ENCODE data around the gene KRT3. TPM values are rescaled to one million over a fixed set of nuclear protein-coding genes. Genes with fewer than 3 reads are reported as not detected.
"Not testable (repeated sequence)": the region's sequence is repeated elsewhere in the genome, so short reads cannot be mapped to it uniquely, and the experiment has no call there.

KRT3 gene
- total RNA-seq, 1 experiment from 2014 or later, result not detected

DNA sequence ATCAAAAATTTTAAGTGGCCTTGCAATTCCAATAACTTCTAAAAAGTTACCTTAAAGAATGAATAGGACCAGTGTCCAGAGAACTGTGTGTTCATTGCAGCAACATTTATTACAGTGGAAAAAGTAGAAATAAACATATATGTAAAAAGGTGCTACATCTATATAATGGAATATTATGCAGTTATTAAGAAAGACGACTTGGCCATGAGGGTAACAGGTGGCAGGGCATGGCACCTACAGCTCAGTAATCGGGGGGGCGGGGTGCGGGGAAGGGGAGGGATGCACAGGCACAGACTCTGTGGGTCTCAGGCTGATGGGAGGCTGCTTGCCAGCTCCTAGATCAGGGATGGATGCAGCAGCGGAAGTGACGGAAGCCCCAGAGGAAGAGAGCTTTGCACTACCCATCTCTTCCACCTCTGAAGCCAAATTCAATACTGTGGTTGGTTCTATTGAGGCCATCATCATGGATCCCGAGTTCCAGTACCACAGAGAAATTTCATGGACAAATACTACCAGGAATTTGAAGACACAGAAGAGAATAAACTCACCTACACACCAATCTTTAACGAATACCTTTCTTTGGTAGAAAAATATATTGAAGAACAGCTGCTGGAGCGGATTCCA lies 32.8 kb downstream of the KRT3 start:
- Mint-ChIP-seq H3K4me1 (no peaks in the 10 kb centered on the region), H3K27ac (no peak overlapping the region), H3K27me3 (ENCODE audit: low read depth) (peaks cover 18% of the 10 kb centered on the region), H3K4me3 (no peak overlapping the region), H3K36me3 (peaks cover 18% of the 10 kb centered on the region), H3K9me3 (no peaks in the 10 kb centered on the region; the same call in none of the 2 replicates)
- ChIA-PET CTCF (no interaction called here), POLR2A (no interaction called here)
- no peak for ATAC-seq
- DNase-seq (ENCODE audit: low spot score), result no peak
- TF ChIP-seq, protein P1, sequence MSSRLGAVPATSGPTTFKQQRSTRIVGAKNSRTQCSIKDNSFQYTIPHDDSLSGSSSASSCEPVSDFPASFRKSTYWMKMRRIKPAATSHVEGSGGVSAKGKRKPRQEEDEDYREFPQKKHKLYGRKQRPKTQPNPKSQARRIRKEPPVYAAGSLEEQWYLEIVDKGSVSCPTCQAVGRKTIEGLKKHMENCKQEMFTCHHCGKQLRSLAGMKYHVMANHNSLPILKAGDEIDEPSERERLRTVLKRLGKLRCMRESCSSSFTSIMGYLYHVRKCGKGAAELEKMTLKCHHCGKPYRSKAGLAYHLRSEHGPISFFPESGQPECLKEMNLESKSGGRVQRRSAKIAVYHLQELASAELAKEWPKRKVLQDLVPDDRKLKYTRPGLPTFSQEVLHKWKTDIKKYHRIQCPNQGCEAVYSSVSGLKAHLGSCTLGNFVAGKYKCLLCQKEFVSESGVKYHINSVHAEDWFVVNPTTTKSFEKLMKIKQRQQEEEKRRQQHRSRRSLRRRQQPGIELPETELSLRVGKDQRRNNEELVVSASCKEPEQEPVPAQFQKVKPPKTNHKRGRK (CRISPR knock-in tag; IDR thresholded peaks at IDR 0.05; ENCODE audit: borderline replicate concordance), result no peak
- no peak for TF ChIP-seq GTF2I (CRISPR knock-in tag; conservative IDR thresholded peaks at IDR 0.05)
- TF ChIP-seq TEAD1 (CRISPR knock-in tag; IDR thresholded peaks at IDR 0.05), result no peak
- no peak for TF ChIP-seq MXD4 (CRISPR knock-in tag; IDR thresholded peaks at IDR 0.05; ENCODE audit: borderline replicate concordance)
- no peak for TF ChIP-seq GRHL2 (CRISPR knock-in tag; IDR thresholded peaks at IDR 0.05; ENCODE audit: insufficient replicate concordance, severe bottlenecking)
- no peak for TF ChIP-seq ZNF138 (CRISPR knock-in tag; conservative IDR thresholded peaks at IDR 0.05)
- no peak for TF ChIP-seq JUN (CRISPR knock-in tag; IDR thresholded peaks at IDR 0.05)
- TF ChIP-seq, protein P2, sequence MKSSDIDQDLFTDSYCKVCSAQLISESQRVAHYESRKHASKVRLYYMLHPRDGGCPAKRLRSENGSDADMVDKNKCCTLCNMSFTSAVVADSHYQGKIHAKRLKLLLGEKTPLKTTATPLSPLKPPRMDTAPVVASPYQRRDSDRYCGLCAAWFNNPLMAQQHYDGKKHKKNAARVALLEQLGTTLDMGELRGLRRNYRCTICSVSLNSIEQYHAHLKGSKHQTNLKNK (CRISPR knock-in tag; IDR thresholded peaks at IDR 0.05), result no peak
- TF ChIP-seq PRRX2 (CRISPR knock-in tag; IDR thresholded peaks at IDR 0.05), result no peak
- no peak for TF ChIP-seq ZNF232 (CRISPR knock-in tag; IDR thresholded peaks at IDR 0.05)
- TF ChIP-seq, protein P3, sequence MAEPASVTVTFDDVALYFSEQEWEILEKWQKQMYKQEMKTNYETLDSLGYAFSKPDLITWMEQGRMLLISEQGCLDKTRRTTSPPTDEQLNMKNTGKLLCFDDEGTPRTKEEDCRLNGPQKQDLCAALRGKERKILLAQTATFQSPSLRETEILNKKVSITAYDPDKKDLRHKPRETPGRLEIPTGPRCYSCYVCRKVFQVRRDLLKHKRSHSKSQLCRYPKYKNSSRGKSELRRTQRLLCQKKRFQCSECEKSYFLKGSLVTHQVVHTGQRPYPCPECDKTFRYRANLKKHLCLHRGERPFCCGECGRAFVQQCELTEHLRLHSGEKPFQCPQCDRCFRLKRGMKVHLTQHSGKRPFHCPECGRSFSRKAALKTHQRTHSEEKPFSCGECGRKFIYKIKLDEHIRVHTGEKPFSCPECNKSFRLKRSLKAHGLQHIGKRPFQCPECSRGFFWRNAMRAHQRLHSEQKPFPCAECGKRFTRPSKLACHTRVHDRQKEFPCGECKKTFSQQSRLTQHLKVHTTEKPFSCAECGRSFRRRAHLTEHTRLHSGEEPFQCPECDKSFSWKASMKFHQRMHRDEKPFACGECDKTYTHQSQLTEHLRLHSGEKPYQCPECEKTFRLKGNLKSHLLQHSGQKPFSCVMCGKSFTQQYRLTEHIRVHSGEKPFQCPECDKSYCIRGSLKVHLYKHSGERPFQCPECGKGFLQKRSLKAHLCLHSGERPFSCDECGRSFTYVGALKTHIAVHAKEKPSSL (CRISPR knock-in tag; conservative IDR thresholded peaks at IDR 0.05), result no peak

DNA sequence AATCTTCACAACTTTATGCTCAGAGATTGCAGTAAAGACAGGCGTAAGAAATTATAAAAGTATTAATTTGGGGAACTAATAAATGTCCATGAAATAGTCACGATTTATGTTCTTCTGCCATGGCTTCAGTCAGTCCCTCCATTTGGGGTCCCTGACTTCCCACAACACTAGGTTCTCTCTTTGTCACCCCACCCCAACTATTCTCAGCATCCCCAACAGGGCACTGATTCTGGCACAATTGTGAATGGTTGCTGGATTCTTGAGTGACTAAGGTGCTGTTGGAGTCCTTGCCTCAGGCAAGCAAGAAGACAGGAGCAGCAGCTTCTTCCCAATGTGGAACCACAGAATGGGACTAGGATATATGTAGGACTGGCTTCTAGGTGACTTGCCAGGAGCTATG lies 34.1 kb downstream of the KRT3 start:
- no peak for ATAC-seq
- no peaks in the 10 kb centered on the region for H3K4me1 Mint-ChIP-seq
- H3K27ac Mint-ChIP-seq, result no peak overlapping the region
- no peak for DNase-seq (ENCODE audit: low spot score)
- H3K9me3 Mint-ChIP-seq, result no peaks in the 10 kb centered on the region; the same call in none of the 2 replicates
- H3K36me3 Mint-ChIP-seq, result peaks cover 18% of the 10 kb centered on the region
- ChIA-PET POLR2A (no interaction called here), CTCF (no interaction called here)
- TF ChIP-seq GABPB1 (CRISPR knock-in tag; IDR thresholded peaks at IDR 0.05), result no peak
- no peak for TF ChIP-seq PRRX2 (CRISPR knock-in tag; IDR thresholded peaks at IDR 0.05)
- TF ChIP-seq SP1 (CRISPR knock-in tag; conservative IDR thresholded peaks at IDR 0.05), result no peak
- TF ChIP-seq, protein P4, sequence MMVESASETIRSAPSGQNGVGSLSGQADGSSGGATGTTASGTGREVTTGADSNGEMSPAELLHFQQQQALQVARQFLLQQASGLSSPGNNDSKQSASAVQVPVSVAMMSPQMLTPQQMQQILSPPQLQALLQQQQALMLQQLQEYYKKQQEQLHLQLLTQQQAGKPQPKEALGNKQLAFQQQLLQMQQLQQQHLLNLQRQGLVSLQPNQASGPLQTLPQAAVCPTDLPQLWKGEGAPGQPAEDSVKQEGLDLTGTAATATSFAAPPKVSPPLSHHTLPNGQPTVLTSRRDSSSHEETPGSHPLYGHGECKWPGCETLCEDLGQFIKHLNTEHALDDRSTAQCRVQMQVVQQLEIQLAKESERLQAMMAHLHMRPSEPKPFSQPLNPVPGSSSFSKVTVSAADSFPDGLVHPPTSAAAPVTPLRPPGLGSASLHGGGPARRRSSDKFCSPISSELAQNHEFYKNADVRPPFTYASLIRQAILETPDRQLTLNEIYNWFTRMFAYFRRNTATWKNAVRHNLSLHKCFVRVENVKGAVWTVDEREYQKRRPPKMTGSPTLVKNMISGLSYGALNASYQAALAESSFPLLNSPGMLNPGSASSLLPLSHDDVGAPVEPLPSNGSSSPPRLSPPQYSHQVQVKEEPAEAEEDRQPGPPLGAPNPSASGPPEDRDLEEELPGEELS (CRISPR knock-in tag; IDR thresholded peaks at IDR 0.05), result no peak
- TF ChIP-seq, protein P5, sequence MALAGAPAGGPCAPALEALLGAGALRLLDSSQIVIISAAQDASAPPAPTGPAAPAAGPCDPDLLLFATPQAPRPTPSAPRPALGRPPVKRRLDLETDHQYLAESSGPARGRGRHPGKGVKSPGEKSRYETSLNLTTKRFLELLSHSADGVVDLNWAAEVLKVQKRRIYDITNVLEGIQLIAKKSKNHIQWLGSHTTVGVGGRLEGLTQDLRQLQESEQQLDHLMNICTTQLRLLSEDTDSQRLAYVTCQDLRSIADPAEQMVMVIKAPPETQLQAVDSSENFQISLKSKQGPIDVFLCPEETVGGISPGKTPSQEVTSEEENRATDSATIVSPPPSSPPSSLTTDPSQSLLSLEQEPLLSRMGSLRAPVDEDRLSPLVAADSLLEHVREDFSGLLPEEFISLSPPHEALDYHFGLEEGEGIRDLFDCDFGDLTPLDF (CRISPR knock-in tag; IDR thresholded peaks at IDR 0.05), result no peak
- no peak for TF ChIP-seq ESRRA (CRISPR knock-in tag; IDR thresholded peaks at IDR 0.05; ENCODE audit: borderline replicate concordance)
- no peak for TF ChIP-seq ZNF416 (CRISPR knock-in tag; IDR thresholded peaks at IDR 0.05)
- TF ChIP-seq, protein P1 (CRISPR knock-in tag; IDR thresholded peaks at IDR 0.05; ENCODE audit: borderline replicate concordance), result no peak
- no peak for TF ChIP-seq NFATC4 (CRISPR knock-in tag; IDR thresholded peaks at IDR 0.05)
- TF ChIP-seq ELF4 (CRISPR knock-in tag; IDR thresholded peaks at IDR 0.05; ENCODE audit: low read depth), result no peak
- no peak for TF ChIP-seq ATF1 (CRISPR knock-in tag; IDR thresholded peaks at IDR 0.05)
- TF ChIP-seq, protein P6, sequence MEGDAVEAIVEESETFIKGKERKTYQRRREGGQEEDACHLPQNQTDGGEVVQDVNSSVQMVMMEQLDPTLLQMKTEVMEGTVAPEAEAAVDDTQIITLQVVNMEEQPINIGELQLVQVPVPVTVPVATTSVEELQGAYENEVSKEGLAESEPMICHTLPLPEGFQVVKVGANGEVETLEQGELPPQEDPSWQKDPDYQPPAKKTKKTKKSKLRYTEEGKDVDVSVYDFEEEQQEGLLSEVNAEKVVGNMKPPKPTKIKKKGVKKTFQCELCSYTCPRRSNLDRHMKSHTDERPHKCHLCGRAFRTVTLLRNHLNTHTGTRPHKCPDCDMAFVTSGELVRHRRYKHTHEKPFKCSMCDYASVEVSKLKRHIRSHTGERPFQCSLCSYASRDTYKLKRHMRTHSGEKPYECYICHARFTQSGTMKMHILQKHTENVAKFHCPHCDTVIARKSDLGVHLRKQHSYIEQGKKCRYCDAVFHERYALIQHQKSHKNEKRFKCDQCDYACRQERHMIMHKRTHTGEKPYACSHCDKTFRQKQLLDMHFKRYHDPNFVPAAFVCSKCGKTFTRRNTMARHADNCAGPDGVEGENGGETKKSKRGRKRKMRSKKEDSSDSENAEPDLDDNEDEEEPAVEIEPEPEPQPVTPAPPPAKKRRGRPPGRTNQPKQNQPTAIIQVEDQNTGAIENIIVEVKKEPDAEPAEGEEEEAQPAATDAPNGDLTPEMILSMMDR (IDR thresholded peaks at IDR 0.05), result no peak
- no peak for TF ChIP-seq FOXP1 (CRISPR knock-in tag; IDR thresholded peaks at IDR 0.05; ENCODE audit: borderline replicate concordance)
- H3K4me3 Mint-ChIP-seq, result no peak overlapping the region
- peaks cover 18% of the 10 kb centered on the region for H3K27me3 Mint-ChIP-seq (ENCODE audit: low read depth)

DNA sequence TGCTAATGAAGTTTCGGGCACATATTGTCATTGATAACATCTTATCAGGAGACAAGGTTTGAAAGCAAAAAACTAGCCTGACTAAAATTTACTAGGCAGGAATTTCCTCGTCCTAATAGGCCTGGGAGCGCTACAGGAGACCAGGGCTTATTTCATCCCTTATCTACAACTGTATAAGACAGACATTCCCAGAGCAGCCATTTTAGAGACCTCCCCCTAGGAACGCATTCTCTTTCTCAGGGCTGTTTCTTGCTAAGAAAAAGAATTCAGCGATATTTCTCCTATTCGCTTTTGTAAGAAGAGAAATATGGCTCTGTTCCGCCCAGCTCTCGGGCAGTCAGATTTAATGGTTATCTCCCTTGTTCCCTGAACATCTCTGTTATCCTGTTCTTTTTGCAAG lies 34.7 kb downstream of the KRT3 start:
- DNase-seq (ENCODE audit: low spot score); H3K9me3 Mint-ChIP-seq; CTCF ChIA-PET; H3K4me1 Mint-ChIP-seq; H3K27ac Mint-ChIP-seq; H3K4me3 Mint-ChIP-seq; ATAC-seq; POLR2A ChIA-PET: not testable (repeated sequence)
- peaks cover 18% of the 10 kb centered on the region for H3K27me3 Mint-ChIP-seq (ENCODE audit: low read depth)
- H3K36me3 Mint-ChIP-seq, result peaks cover 18% of the 10 kb centered on the region

Measured in WTC11 (cell line).